GM18519 (cell line): ENCODE measurements around the gene DEAF1.

Experiments used
- ATAC-seq: cut with Tn5 transposase; IDR thresholded peaks from one replicate; pipeline ENCODE4 v1.9.1; 2021; ENCODE audit warnings: mild to moderate bottlenecking, moderate library complexity; ENCODE audit not compliant: unreplicated experiment, low FRiP score

Gene DEAF1

GRCh38 chr11:615504-616319 lies 79.3 kb downstream of the DEAF1 start, which contains the start of gene IRF7:
Gene IRF7 (minus strand): TSS chr11:615950. CDS start chr11:615364, 586 bp downstream.
- ATAC-seq = peak; percentile 49

GRCh38 chr11:614623-615503 lies 80.2 kb downstream of the DEAF1 start:
- ATAC-seq = no peak

- no peak for ATAC-seq
Observed at GRCh38 chr11:614021-614622, 80.9 kb downstream of the DEAF1 start.

- ATAC-seq = no peak
Observed at GRCh38 chr11:613369-613968, 81.6 kb downstream of the DEAF1 start.

- no peak for ATAC-seq
Observed at GRCh38 chr11:612961-613300, 82.1 kb downstream of the DEAF1 start.

GRCh38 chr11:612201-612960 lies 82.6 kb downstream of the DEAF1 start:
- ATAC-seq = no peak

- ATAC-seq = no peak
Observed at GRCh38 chr11:611001-611996, 83.7 kb downstream of the DEAF1 start.

- ATAC-seq = no peak
Observed at GRCh38 chr11:610146-610801, 84.7 kb downstream of the DEAF1 start.

GRCh38 chr11:609341-609811 lies 85.6 kb downstream of the DEAF1 start:
- ATAC-seq = no peak

- ATAC-seq = no peak
Observed at GRCh38 chr11:608791-609251, 86.2 kb downstream of the DEAF1 start.

- no peak for ATAC-seq
Observed at GRCh38 chr11:607971-608659, 86.9 kb downstream of the DEAF1 start.

GRCh38 chr11:607020-607780 lies 87.8 kb downstream of the DEAF1 start:
- ATAC-seq = no peak

- ATAC-seq = no peak
Observed at GRCh38 chr11:606245-606644, 88.8 kb downstream of the DEAF1 start.

- ATAC-seq = no peak
Observed at GRCh38 chr11:605286-606129, 89.5 kb downstream of the DEAF1 start.

GRCh38 chr11:603154-603553 lies 91.9 kb downstream of the DEAF1 start:
- ATAC-seq = no peak
